Uterus (tissue), 2 donors: ENCODE results near the gene MPC1.

ENCODE experiments used
- CTCF ChIP-seq, 4 experiments: fragments of 200-600 bp in 2 of 4; fragments of 450-650 bp in 2 of 4; sonication (generic) in 2 of 4; IDR thresholded peaks; one replicate each; pipeline ENCODE4 v1.5.1; 2016 to 2019; ENCODE audit warnings: antibody characterized with exemption in 4 of 4, mild to moderate bottlenecking in 2 of 4, moderate library complexity in 1 of 4
- POLR2A ChIP-seq, 2 donors: fragments of 450-650 bp; IDR thresholded peaks; one replicate each; pipeline ENCODE4 v1.6.1; 2016; ENCODE audit warnings: antibody characterized with exemption in 2 of 2, mild to moderate bottlenecking in 1 of 2, moderate library complexity in 1 of 2

GRCh38 chr6:166430269-166430668, 47.5 kb upstream of the MPC1 start:
- TF ChIP-seq CTCF (IDR thresholded peaks at IDR 0.05) (no peak), POLR2A (IDR thresholded peaks at IDR 0.05) (no peak)
